Fibroblast of lung (primary cell): ENCODE data around the gene BAG3. TPM values are rescaled to one million over a fixed set of nuclear protein-coding genes. Genes with fewer than 3 reads are reported as not detected.

ENCODE experiments used
- DNase-seq, 2 donors: peaks; one replicate each; pipeline versions ENCODE4 v3.0.0 to v3.0.0-alpha.2; 2010; ENCODE audit warnings: low read depth in 2 of 2
- H2AFZ ChIP-seq: 2 replicates; pipeline ENCODE4 v1.5.1; 2012; ENCODE audit warnings: low read length, control low read depth, inconsistent platforms
- H3K27ac ChIP-seq: 2 replicates; pipeline ENCODE4 v1.5.1; 2011; ENCODE audit warnings: low read length, control low read depth; ENCODE audit not compliant: insufficient read depth
- H3K27me3 ChIP-seq: 2 replicates; pipeline ENCODE4 v1.5.1; 2011; ENCODE audit warnings: mild to moderate bottlenecking, low read length; ENCODE audit not compliant: control insufficient read depth, insufficient read depth
- H3K36me3 ChIP-seq: 2 replicates; pipeline ENCODE4 v1.5.1; 2011; ENCODE audit warnings: low read length; ENCODE audit not compliant: control insufficient read depth, insufficient read depth
- H3K4me1 ChIP-seq: 2 replicates; pipeline ENCODE4 v1.5.1; 2011; ENCODE audit warnings: low read length; ENCODE audit not compliant: control insufficient read depth, insufficient read depth; ENCODE audit errors: extremely low read depth
- H3K4me2 ChIP-seq: 2 replicates; pipeline ENCODE4 v1.5.1; 2011; ENCODE audit warnings: low read length, control low read depth; ENCODE audit not compliant: insufficient read depth; ENCODE audit errors: extremely low read depth
- H3K4me3 ChIP-seq, 4 experiments: fragments of 200-600 bp in 1 of 4; sonication (generic) in 1 of 4; replicated peaks in 1 of 4; 2 replicates each; pipeline ENCODE4 v1.5.1; 2011 to 2016; ENCODE audit warnings: low read length in 4 of 4, low read depth in 3 of 4, mild to moderate bottlenecking in 3 of 4, control low read depth in 2 of 4, inconsistent platforms in 1 of 4, mixed read lengths in 1 of 4; ENCODE audit not compliant: insufficient read depth in 1 of 4; ENCODE audit errors: control extremely low read depth in 1 of 4
- H3K79me2 ChIP-seq: 2 replicates; pipeline ENCODE4 v1.5.1; 2012; ENCODE audit warnings: mild to moderate bottlenecking, low read length, inconsistent platforms; ENCODE audit not compliant: control insufficient read depth, insufficient read depth
- H3K9ac ChIP-seq: 2 replicates; pipeline ENCODE4 v1.5.1; 2011; ENCODE audit warnings: mild to moderate bottlenecking, low read length, control low read depth; ENCODE audit not compliant: insufficient read depth
- H3K9me3 ChIP-seq: 2 replicates; pipeline ENCODE4 v1.5.1; 2012; ENCODE audit warnings: low read depth, low read length; ENCODE audit not compliant: control insufficient read depth, insufficient read depth
- H4K20me1 ChIP-seq: 2 replicates; pipeline ENCODE4 v1.5.1; 2011; ENCODE audit warnings: low read length; ENCODE audit not compliant: control insufficient read depth, insufficient read depth; ENCODE audit errors: extremely low read depth
- CTCF ChIP-seq, 2 donors: IDR thresholded peaks in 1 of 2; conservative IDR thresholded peaks in 1 of 2; 1 replicate in 1 of 2; 2 replicates in 1 of 2; pipeline ENCODE4 v1.5.1; 2011 to 2012; ENCODE audit warnings: low read length in 2 of 2, control low read depth in 1 of 2, inconsistent platforms in 1 of 2, low read depth in 1 of 2, mild to moderate bottlenecking in 1 of 2
- EZH2 ChIP-seq: IDR thresholded peaks from 2 replicates; pipeline ENCODE4 v1.5.1; 2012; ENCODE audit warnings: low read length, control low read depth, mild to moderate bottlenecking; ENCODE audit errors: missing control alignments
- polyA plus RNA-seq, 2 donors: library from polyadenylated mRNA; depleted of rRNA in 1 of 2; stranded (reverse) in 1 of 2; unstranded in 1 of 2; fragments of >200 nt; gene quantifications; 2 replicates each; pipeline ENCODE4 v1.2.1, GENCODE V29; 2011 to 2012; ENCODE audit warnings: missing spikeins in 1 of 2
- total RNA-seq: library from RNA; depleted of rRNA; stranded (reverse); fragments of >200 nt; gene quantifications from 2 replicates; pipeline ENCODE4 v1.2.1, GENCODE V29; 2014

Gene BAG3
- total and polyA plus RNA-seq, 2 donors (not counting 1 experiment from before 2014, with no cell fraction given), result 8.4 to 20.0 TPM

- peak overlapping the region in 3 of 4 experiments; percentile 68 to 90 (median 88) for H3K4me3 ChIP-seq
- H3K9ac ChIP-seq, result no peak overlapping the region
- peaks cover 2% of the 10 kb centered on the region for H4K20me1 ChIP-seq
- H3K36me3 ChIP-seq, result peaks cover 3% of the 10 kb centered on the region
- no peaks in the 10 kb centered on the region for H3K9me3 ChIP-seq
- H3K4me2 ChIP-seq, result peak overlapping the region; percentile 70
- H3K79me2 ChIP-seq, result peaks cover 79% of the 10 kb centered on the region
- H3K27me3 ChIP-seq, result no peaks in the 10 kb centered on the region
- no peak for DNase-seq
- H3K27ac ChIP-seq, result peak overlapping the region; percentile 72
- H2AFZ ChIP-seq, result no peak overlapping the region
- peaks cover 43% of the 10 kb centered on the region for H3K4me1 ChIP-seq
- TF ChIP-seq CTCF (conservative IDR thresholded peaks at IDR 0.05 in 1 of 2, IDR thresholded peaks at IDR 0.05 in 1 of 2; ENCODE audit: low read depth in 1 of 2, low read length in 2 of 2), result no peak
These were observed 3.4 kb downstream of the BAG3 start for GRCh38 chr10:119654540-119654939.

GRCh38 chr10:119655566-119656001, 4.4 kb downstream of the BAG3 start:
- Histone ChIP-seq H3K4me1 (peaks cover 43% of the 10 kb centered on the region), H4K20me1 (peaks cover 2% of the 10 kb centered on the region), H3K9ac (peak overlapping the region; percentile 18), H3K4me3 (peak overlapping the region; percentile 3 to 88 (median 28)), H2AFZ (no peak overlapping the region), H3K36me3 (peaks cover 6% of the 10 kb centered on the region), H3K27me3 (no peaks in the 10 kb centered on the region), H3K4me2 (peak overlapping the region; percentile 53), H3K79me2 (peaks cover 89% of the 10 kb centered on the region), H3K27ac (peak overlapping the region; percentile 72), H3K9me3 (no peaks in the 10 kb centered on the region)
- TF ChIP-seq CTCF (conservative IDR thresholded peaks at IDR 0.05 in 1 of 2, IDR thresholded peaks at IDR 0.05 in 1 of 2; ENCODE audit: low read depth in 1 of 2, low read length in 2 of 2) (no peak), EZH2 (no peak)
- DNase-seq, result peak; percentile 82 to 86

- Histone ChIP-seq H3K4me2 (no peak overlapping the region), H3K4me1 (peaks cover 45% of the 10 kb centered on the region), H3K9me3 (no peaks in the 10 kb centered on the region), H3K27me3 (no peaks in the 10 kb centered on the region), H3K9ac (no peak overlapping the region), H2AFZ (no peak overlapping the region), H3K36me3 (peaks cover 8% of the 10 kb centered on the region), H3K4me3 (peak overlapping the region in 1 of 4 experiments; percentile 14), H3K27ac (peak overlapping the region; percentile 72), H4K20me1 (peaks cover 2% of the 10 kb centered on the region), H3K79me2 (peaks cover 98% of the 10 kb centered on the region)
- no peak for DNase-seq
- TF ChIP-seq EZH2 (no peak), CTCF (conservative IDR thresholded peaks at IDR 0.05 in 1 of 2, IDR thresholded peaks at IDR 0.05 in 1 of 2; ENCODE audit: low read depth in 1 of 2, low read length in 2 of 2) (no peak)
These were observed 5.6 kb downstream of the BAG3 start for GRCh38 chr10:119656760-119657159.
